HFFc6 (cell line): Measurements from ENCODE around the gene HOXC9. TPM values are rescaled to one million over a fixed set of nuclear protein-coding genes. Genes with fewer than 3 reads are reported as not detected.
A peak's percentile ranks its signal among the peaks of the same experiment; 100 is the strongest.

ENCODE experiments used
- DNase-seq: peaks from one replicate; pipeline ENCODE4 v3.0.0-alpha.2; 2018
- H3K27ac Mint-ChIP-seq: 2 replicates; pipeline ENCODE4 v1.8.0; 2020; ENCODE audit warnings: mild to moderate bottlenecking, mixed read lengths
- H3K27me3 Mint-ChIP-seq: 2 replicates; pipeline ENCODE4 v1.8.0; 2021; ENCODE audit warnings: mild to moderate bottlenecking, moderate library complexity, mixed read lengths; ENCODE audit not compliant: insufficient read depth
- H3K36me3 Mint-ChIP-seq: 2 replicates; pipeline ENCODE4 v1.8.0; 2021; ENCODE audit warnings: low read depth, mixed read lengths
- H3K4me1 Mint-ChIP-seq: 2 replicates; pipeline ENCODE4 v1.8.0; 2020; ENCODE audit warnings: low read depth, mixed read lengths
- H3K4me3 Mint-ChIP-seq: 2 replicates; pipeline ENCODE4 v1.8.0; 2020; ENCODE audit warnings: mild to moderate bottlenecking, moderate library complexity, mixed read lengths
- H3K9me3 Mint-ChIP-seq: 2 replicates; pipeline ENCODE4 v1.8.0; 2020; ENCODE audit warnings: mild to moderate bottlenecking, mixed read lengths
- total RNA-seq, 6 experiments: library from RNA; stranded (reverse); fragmentation: NEBNext Ultra II Directional; extraction: Animal tissue kit (Norgen Biotek cat#: 25700); gene quantifications; 2 replicates in 1 of 6; 3 replicates in 5 of 6; pipeline ENCODE4 v1.2.3, GENCODE V29; 2021
- TF ChIP-seq, protein P1 (sequence below): fragments of 200-600 bp; sonication (generic); IDR thresholded peaks from 2 replicates; pipeline ENCODE4 v1.5.0; 2021; ENCODE audit warnings: antibody characterized with exemption, mild to moderate bottlenecking

The HOXC9 gene
- total RNA-seq, 6 experiments from 2014 or later: 0.17 to 1.5 (median 1.1) TPM

DNA sequence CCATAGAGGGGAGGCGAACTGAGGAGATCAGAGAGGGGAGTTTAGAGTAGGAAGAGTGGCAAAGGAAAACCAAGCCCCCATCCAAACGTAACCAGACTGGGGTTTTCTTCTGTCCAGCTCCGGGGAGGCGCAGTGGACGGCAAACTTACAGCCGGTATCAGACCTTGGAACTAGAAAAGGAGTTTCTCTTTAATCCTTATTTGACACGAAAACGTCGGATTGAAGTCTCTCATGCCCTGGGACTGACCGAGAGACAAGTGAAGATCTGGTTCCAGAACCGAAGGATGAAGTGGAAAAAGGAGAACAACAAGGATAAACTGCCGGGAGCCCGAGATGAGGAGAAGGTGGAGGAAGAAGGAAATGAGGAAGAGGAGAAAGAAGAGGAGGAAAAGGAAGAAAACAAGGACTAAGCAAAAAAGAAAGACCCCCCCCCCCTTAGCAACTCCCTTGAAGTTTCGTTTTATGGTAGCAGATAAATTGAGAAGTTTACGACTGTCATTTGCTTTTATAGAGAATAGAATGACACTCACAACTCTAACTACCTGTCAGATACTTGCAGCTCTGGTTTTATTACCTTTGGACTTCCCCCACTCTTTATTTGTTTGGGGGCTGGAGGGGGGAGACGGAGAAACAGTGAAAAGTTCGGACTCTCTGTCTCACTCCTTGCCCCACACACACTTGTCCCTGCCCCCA is 11.2 kb downstream of the HOXC9 start:
- peaks cover 72% of the 10 kb centered on the region for H3K27me3 Mint-ChIP-seq

DNA sequence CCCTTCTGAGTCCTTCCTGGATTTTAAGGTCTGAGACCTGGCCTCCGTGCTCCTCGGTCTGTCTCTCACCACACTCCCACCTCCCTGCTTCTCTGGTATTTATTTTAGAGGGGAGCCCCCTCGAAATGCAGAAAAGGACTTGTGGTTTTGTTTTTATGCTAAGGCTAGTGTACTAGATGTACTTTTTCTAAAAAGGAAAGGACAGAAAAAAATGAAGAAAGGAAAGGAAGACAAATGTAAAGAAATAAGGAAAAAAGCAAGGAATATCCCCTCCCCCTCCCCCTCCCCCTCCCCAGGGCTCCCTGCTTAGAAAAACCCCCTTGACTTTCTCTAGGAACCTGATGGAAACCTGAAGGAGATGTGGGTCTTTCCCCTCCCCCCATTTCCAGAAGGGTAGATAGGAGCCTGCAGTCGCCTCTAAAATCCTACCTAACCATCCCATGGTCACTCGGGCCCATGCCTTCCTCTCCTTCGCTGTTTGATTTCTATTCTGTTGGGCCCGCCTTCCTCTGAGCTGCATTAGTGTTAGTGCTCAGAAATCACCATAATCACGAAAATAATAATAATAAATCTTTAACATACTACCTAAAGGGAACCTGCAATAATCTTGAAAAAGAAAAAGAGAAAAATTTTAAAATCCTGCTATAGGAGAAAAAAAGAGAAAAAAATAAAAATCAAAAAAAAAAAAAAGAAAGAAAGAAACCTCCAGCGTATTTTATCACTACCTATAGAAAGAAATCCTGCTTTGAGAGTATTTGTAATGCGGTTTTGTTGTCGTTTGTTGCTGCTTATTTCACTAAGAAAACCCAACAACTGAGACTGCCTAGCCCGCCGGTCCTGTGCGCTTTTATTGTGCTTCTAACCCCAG is 11.9 kb downstream of the HOXC9 start:
- no peaks in the 10 kb centered on the region for H3K36me3 Mint-ChIP-seq
- H3K4me3 Mint-ChIP-seq: no peak overlapping the region
- H3K27ac Mint-ChIP-seq: no peak overlapping the region
- H3K9me3 Mint-ChIP-seq: no peaks in the 10 kb centered on the region
- peaks cover 72% of the 10 kb centered on the region for H3K27me3 Mint-ChIP-seq
- H3K4me1 Mint-ChIP-seq: peaks cover 17% of the 10 kb centered on the region
- no peak for DNase-seq
- TF ChIP-seq, protein P1, sequence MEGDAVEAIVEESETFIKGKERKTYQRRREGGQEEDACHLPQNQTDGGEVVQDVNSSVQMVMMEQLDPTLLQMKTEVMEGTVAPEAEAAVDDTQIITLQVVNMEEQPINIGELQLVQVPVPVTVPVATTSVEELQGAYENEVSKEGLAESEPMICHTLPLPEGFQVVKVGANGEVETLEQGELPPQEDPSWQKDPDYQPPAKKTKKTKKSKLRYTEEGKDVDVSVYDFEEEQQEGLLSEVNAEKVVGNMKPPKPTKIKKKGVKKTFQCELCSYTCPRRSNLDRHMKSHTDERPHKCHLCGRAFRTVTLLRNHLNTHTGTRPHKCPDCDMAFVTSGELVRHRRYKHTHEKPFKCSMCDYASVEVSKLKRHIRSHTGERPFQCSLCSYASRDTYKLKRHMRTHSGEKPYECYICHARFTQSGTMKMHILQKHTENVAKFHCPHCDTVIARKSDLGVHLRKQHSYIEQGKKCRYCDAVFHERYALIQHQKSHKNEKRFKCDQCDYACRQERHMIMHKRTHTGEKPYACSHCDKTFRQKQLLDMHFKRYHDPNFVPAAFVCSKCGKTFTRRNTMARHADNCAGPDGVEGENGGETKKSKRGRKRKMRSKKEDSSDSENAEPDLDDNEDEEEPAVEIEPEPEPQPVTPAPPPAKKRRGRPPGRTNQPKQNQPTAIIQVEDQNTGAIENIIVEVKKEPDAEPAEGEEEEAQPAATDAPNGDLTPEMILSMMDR: no peak

More for the DNA sequence above, 11.2 kb downstream of the HOXC9 start:
- Mint-ChIP-seq H3K4me3 (peak overlapping the region; percentile 37), H3K4me1 (peaks cover 19% of the 10 kb centered on the region), H3K36me3 (no peaks in the 10 kb centered on the region), H3K27ac (no peak overlapping the region), H3K9me3 (no peaks in the 10 kb centered on the region)
- TF ChIP-seq, protein P1: no peak
- DNase-seq: no peak

DNA sequence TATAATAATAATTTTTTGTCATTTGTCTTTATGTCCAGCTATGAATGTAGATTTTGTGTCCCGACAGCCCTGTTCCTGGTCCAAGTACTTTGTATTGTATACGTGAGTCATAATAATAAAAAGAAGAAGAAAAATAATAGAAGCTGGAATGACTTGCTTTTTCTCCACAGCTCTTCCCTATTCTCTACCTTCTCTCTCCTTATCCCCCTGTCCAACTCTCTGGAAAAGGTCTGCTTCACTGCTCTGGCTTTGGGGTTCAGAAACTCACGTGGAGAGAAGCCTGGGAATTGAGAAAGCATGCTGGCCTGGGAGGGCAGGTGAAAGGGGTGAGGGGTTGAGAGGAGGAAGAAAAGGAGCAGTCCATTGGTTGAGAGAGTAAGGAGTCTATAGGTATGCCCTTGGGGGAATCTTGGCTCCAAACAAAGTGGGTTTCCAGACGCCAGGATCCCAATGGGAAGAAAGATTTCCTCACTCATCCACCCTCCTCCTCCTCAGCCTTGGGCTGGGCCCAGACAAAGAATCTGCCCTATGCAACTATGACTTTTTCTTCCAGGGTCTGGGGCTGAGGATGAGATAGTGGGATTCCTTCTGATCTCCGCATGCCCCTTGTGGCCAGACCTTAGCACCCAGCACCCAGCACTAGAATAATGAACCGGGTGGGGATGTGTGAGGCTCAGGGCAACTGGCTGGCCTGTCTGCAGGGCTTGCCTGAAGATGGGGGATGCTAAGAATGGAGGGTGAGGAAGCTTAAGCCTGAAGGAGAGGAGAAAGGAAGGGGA is 12.9 kb downstream of the HOXC9 start:
- no peak for DNase-seq
- TF ChIP-seq, protein P1: no peak
- Mint-ChIP-seq H3K4me3 (no peak overlapping the region), H3K9me3 (no peaks in the 10 kb centered on the region), H3K27me3 (peaks cover 69% of the 10 kb centered on the region), H3K27ac (no peak overlapping the region), H3K4me1 (peaks cover 24% of the 10 kb centered on the region), H3K36me3 (no peaks in the 10 kb centered on the region)

DNA sequence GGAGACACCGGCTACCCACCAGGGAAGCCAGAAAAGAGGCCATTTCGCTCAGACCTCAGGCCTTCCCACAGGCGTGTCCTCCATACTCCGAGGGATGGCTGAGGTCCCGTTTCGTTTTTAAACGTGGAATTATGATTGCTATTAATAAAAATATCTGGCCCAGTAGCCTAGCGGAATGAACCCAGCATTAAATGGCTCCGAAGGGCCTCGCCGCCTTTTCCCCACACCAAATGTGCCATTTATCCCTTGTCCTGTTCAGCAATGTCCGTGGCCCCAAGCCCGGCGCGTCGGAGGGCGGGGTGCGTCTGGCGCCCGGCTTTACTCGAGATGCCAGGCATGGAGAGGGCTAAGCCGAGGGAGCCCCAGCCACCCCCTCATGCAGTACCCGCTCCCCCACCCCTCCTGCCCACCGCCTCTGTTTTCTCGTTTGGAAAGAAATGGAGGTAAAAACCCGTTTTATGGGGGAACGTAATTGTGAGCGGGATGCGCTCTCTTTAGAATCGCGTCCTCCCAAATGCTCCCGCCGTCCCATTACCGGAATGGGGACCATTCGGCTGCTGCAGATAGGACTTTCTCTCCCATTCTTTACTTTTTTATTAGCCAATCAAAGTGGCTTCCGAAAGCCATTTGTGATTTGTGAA is 14.5 kb downstream of the HOXC9 start:
- Mint-ChIP-seq H3K27ac (no peak overlapping the region), H3K4me3 (no peak overlapping the region), H3K9me3 (no peaks in the 10 kb centered on the region), H3K36me3 (no peaks in the 10 kb centered on the region), H3K4me1 (peaks cover 24% of the 10 kb centered on the region), H3K27me3 (peaks cover 59% of the 10 kb centered on the region)
- TF ChIP-seq, protein P1: no peak
- DNase-seq: no peak
